NCI-H526 treated with DMSO at 0.1 percent for 48 hours (cell line): ENCODE data around the gene HLF.

ENCODE experiments used
- DNase-seq: peaks from one replicate; lab custom pipeline; 2025; lab: John Stamatoyannopoulos, UW

Gene HLF

GRCh38 chr17:55332296-55333041, 67.7 kb downstream of the HLF start:
- DNase-seq: no peak

- no peak for DNase-seq
Observed at GRCh38 chr17:55334285-55334684, 69.5 kb downstream of the HLF start.

GRCh38 chr17:55334881-55335540, 70.3 kb downstream of the HLF start:
- no peak for DNase-seq

- DNase-seq: no peak
Observed at GRCh38 chr17:55335625-55336024, 70.9 kb downstream of the HLF start.

GRCh38 chr17:55336426-55336825, 71.7 kb downstream of the HLF start:
- no peak for DNase-seq

- DNase-seq: no peak
Observed at GRCh38 chr17:55340176-55340575, 75.4 kb downstream of the HLF start.

GRCh38 chr17:55340686-55341085, 75.9 kb downstream of the HLF start:
- DNase-seq: no peak

GRCh38 chr17:55341432-55341831, 76.7 kb downstream of the HLF start:
- no peak for DNase-seq

GRCh38 chr17:55342800-55343585, 78.2 kb downstream of the HLF start:
- DNase-seq: no peak

GRCh38 chr17:55343900-55344513, 79.2 kb downstream of the HLF start:
- DNase-seq: no peak

GRCh38 chr17:55344514-55344997, 79.8 kb downstream of the HLF start:
- DNase-seq: no peak

- DNase-seq: no peak
Observed at GRCh38 chr17:55345132-55345531, 80.4 kb downstream of the HLF start.

- no peak for DNase-seq
Observed at GRCh38 chr17:55346658-55347057, 81.9 kb downstream of the HLF start.

GRCh38 chr17:55347341-55347740, 82.6 kb downstream of the HLF start:
- DNase-seq: no peak

GRCh38 chr17:55348749-55349354, 84.1 kb downstream of the HLF start:
- DNase-seq: peak; percentile 5

GRCh38 chr17:55350825-55351205, 86.1 kb downstream of the HLF start:
- no peak for DNase-seq

- no peak for DNase-seq
Observed at GRCh38 chr17:55351226-55351625, 86.5 kb downstream of the HLF start.

GRCh38 chr17:55354010-55354409, 89.2 kb downstream of the HLF start:
- no peak for DNase-seq

GRCh38 chr17:55354941-55355340, 90.2 kb downstream of the HLF start:
- DNase-seq: no peak

- peak; percentile 33 for DNase-seq
Observed at GRCh38 chr17:55356434-55357328, 91.9 kb downstream of the HLF start.

GRCh38 chr17:55360971-55361370, 96.2 kb downstream of the HLF start:
- DNase-seq: no peak
